ENCODE results near the gene ZBTB44. TPM values are rescaled to one million over a fixed set of nuclear protein-coding genes. Genes with fewer than 3 reads are reported as not detected.

Gene ZBTB44
- total RNA-seq, 1 experiment from 2014 or later, result 17.0 TPM

DNA sequence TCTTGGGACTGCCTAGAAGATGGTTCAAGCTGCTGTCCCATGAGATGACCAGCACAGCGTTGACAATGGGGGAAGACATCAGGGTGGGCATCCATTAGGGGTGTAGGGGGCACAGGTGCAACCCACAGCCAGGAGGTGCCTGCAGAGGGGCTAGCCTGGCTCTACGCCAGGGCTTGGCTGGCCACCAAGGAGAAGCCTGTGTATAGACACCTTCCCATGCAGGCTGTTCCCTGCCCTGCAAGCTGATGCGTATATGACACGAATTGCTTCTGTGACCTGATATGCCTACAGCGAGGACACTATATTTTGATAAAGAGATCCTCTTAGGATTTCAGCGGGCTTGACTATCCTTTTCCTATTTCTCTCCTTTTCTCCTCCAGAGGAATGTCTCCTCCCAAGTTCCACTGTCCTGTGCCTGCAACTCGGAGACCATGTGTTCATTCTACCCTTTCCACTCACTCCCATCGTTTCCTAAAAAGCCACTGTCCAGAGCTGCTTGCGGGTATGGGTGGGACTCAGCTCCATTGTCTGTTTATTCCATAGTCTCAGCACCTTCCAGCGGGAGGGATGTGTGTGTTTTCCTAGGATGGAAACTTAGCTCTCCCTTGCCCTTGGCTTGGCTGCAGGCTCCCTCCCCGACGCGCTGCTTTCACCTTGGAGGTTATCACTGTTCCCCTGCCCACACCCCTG is 99.0 kb downstream of the ZBTB44 start:
- DNase-seq (ENCODE audit: low read depth), result no peak

DNA sequence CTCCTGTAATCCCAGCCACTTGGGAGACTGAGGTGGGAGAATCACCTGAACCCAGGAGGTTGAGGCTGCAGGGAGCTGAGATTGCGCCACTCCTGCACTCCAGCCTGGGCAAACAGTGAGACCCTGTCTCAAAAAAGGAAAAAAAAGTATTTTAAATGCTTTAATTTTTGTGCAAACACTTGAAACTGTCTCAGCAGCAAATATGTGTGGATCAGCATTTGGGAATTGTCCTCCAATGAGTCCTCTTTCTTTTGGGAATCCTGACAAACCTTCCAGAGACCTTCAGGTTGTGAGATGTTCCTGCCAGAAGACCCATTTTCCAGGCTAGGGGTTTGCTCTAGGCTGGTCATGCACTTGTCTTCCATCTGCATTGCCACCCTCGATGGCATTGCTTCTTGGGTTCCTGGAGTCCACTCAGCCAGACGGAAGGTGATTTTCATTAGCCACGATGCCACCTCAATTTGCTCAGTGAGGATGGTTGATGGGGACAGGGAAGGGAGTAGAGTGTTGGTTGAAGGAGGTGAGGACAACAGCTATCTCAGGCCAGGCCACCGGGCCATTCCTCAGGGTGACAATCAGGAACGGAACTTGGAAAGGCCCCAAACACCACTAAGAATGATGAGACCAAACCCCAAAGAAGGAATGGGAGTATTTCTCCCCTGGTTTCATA is 99.7 kb downstream of the ZBTB44 start:
- no peak for DNase-seq (ENCODE audit: low read depth)

DNA sequence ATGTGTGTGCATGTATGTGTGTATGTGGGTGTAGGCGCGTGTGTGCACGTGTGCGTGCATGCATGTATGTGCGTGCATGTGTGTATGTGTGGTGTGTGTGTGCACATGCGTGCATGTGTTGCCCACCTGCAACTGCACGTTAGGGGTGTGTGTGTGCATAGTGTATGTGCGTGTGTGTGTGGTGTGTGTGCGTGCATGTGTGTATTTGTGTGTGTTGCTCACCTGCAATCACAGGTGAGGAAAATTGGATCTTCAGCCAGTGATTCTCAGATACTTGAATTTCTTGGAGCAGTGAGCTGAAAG is 100.8 kb downstream of the ZBTB44 start:
- DNase-seq (ENCODE audit: low read depth), result no peak

DNA sequence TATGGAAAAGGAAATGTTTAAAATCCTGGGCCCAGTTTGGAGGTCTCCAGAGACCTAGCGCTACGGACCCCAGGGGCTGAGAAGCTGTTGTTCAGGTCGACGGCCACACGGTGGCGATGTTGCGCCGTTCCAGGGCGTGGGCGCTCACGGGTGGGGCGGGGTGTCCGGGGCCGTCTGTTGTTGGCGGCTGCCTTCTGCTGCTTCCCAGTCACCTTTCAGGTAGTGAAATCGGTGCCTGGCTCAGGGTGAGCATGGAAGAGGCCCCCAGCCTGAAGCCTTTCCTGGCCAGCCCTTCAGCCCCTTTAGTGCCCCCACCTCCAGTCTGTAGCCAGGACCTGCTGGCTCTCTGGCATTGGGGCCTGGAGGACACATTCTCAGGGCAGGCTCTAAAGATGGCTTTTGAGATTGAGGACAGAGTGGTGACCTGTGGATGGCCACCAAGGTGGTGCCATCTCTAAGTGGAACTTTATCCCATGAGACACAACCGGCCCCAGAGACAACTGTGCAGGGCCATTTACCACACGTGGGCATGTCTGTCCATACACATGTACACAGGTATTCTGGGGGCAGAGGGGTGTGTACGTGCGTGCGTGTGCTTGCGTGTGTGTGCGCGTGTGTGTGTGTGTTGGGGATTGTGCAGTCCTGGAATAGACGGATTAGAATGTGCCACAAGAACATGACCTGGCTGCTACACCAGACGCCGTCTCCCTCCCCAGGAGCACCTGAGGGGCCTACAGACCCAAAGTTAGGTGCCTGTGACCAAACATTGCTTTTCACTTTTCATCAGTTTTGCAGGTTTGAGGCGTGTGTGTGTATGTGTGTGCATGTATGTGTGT is 101.4 kb downstream of the ZBTB44 start:
- peak; percentile 38 for DNase-seq (ENCODE audit: low read depth)

DNA sequence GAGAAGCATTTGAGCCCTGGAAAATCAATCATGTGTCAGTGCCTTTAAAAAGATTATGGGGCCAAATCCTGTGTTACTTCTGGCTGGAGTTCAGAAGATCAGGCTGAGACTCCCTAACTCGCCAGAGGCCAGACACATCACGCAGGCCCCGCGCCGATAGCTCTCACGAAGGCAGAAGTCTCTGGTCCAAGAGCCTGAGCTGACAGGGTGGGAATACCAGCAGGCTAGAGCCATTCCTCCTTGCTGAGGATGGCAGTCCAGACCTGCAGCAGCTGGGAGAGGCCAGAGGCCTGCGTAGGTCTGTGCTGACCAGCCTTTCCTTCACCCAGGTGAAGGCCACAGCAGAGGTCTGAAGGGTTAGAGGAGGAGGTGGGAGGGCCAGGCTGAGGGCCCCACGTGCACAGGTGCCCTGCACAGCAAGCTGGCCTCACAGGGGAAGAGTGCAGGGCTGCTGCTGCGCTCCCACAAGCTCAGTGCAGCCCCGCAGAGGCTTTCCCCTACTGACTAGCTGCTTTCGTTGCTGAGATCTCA is 102.2 kb downstream of the ZBTB44 start:
- no peak for DNase-seq (ENCODE audit: low read depth)

DNA sequence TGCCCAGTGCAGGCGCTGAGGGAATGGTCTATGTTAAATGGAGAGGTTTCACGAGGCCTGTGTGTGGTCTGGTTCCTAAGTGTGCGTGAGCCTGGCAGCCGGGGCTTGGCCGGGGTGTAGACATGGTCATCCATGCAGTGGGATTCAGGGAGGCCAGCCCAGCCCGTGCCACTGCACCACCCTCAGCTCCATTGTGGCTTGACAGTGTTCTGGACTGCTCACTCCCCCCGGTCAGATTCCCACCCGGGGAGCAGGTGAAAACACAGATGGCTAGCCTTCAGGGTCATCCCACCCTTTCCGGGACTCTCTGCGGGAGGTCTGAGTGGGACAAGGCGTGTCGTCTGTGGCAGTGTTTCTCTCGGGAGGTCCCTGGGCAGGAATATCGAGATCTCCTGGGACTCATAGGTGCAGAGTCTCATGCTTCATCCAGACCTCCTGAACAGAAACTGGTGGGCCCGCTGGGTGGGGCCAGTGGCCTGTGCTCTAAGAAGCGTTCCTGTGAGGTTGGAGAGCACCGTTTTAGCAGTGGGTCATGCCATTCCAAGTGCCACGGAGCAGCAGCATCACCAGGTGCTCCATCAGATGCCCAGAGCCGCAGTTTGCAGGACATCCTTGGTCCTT is 102.8 kb downstream of the ZBTB44 start:
- no peak for DNase-seq (ENCODE audit: low read depth)

DNA sequence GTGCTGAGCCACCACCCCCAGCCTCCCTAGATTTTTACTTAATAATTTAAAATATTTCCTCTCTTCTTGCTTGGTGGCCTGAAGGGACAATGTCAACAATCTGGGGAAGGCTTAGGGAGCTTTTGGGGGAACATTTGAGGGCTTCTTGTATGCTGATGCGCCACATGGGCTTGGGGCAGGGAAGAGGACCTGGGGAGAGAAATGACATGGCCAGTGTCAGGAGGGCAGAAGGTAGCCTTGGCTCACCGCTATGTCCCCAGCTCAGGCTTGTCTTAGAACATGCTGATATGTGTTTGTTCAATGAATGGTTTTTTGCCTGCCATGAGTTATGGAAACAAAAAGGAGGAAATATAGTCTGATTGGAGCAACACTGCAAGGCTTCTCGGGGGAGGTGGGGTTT is 103.6 kb downstream of the ZBTB44 start:
- no peak for DNase-seq (ENCODE audit: low read depth)

DNA sequence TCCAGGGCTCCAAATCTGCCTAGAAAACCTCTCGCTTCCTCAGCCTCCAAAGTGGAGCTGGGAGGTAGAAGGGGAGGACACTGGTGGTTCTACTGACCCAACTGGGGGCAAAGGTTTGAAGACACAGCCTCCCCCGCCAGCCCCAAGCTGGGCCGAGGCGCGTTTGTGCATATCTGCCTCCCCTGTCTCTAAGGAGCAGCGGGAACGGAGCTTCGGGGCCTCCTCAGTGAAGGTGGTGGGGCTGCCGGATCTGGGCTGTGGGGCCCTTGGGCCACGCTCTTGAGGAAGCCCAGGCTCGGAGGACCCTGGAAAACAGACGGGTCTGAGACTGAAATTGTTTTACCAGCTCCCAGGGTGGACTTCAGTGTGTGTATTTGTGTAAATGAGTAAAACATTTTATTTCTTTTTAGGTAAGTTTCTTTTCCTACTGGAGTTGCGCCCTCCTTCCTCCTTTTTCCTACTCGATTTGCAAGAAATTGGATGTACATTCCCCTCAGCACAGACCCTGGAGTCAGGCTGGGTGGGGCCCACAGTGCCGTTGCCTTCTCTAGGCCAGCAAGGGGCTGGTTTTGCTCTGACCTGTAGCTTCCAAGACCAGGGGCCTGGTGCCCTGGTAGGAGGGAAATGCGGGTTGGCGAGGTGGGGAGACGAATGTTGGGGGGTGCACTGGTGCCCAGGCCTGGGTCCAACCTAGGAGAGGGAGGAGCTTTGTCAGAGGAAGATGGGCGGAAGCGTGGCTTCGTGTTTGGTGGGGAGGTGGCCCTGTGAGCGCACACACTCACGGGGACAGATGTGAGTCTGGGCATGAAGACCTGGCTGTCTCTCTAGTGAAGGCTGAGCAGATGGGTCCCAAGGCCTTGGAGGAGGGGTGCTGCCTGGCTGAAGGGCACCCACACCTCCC is 104.5 kb downstream of the ZBTB44 start:
- no peak for DNase-seq (ENCODE audit: low read depth)

DNA sequence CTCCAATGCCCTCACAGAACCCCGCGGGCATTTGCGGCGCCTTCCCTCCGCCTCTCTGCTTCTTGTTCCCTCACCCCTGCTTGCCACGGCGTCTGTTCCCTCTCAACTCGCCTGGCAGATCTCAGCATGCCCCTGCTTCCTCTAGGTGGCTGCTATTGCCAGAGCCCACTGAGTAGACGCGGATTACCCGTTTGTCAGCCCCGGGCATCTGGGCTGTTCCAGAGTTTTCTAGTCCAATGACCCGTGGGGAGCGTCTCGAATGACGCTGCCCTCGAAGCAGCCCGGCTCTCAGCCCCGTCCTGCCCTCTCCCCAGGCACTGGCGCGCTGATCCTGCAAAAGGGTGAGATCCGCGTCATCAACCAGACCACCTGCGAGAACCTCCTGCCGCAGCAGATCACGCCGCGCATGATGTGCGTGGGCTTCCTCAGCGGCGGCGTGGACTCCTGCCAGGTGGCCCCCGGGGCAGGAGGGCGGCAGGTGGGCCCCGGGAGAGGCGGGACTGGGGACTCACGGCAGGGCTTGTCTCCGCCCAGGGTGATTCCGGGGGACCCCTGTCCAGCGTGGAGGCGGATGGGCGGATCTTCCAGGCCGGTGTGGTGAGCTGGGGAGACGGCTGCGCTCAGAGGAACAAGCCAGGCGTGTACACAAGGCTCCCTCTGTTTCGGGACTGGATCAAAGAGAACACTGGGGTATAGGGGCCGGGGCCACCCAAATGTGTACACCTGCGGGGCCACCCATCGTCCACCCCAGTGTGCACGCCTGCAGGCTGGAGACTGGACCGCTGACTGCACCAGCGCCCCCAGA is 105.4 kb downstream of the ZBTB44 start:
- DNase-seq (ENCODE audit: low read depth), result no peak

DNA sequence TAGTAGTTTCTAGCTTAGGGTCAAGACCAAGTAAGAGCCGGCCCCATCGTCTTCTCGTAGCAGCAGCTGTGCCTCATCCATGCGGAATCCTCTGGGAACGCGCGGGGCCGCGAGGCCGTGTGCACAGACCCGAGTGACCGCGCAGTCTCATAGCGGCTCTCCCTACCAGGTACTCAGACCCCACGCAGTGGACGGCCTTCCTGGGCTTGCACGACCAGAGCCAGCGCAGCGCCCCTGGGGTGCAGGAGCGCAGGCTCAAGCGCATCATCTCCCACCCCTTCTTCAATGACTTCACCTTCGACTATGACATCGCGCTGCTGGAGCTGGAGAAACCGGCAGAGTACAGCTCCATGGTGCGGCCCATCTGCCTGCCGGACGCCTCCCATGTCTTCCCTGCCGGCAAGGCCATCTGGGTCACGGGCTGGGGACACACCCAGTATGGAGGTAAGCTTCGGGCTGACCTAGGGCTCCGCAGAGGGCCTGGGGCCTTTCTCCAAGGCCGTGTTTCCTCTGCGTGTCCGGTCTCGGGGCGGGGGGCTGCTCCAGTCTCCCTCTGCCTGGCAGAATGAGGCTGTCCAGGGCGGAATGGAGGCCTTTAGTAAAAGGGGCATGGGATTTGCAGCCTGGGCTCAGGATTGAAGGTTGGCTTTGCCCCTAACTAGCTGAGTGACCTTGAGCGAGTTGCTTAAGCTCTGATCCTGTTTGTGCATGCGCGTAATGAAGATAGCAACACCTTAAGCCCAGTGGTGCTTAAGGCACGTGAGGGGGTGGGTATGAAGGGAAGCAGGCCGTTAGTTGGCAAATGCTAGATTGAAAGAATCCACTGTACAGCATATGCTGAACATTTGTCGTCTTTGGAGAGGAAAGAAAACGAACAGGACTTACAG is 106.2 kb downstream of the ZBTB44 start:
- DNase-seq (ENCODE audit: low read depth), result no peak

DNA sequence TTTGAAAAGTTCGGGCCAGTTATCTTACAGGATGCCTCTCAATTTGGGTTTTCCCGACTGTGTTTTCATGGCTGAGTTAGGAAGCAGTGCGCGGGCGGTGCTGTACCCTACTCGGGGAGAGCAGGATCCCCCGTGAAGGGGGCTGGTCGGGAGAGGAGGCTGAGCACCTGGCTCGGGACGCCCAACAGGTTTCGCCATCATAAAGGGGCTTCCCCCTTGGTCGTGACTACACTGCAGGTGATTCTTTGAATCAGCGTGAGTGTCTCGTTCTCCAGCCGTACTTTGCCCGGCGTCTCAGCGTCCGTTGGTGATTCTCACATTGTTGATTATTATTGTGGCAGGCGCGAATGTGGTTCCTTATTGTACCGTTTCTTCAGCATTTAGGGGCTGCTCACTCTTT is 108.6 kb downstream of the ZBTB44 start:
- DNase-seq (ENCODE audit: low read depth), result no peak

DNA sequence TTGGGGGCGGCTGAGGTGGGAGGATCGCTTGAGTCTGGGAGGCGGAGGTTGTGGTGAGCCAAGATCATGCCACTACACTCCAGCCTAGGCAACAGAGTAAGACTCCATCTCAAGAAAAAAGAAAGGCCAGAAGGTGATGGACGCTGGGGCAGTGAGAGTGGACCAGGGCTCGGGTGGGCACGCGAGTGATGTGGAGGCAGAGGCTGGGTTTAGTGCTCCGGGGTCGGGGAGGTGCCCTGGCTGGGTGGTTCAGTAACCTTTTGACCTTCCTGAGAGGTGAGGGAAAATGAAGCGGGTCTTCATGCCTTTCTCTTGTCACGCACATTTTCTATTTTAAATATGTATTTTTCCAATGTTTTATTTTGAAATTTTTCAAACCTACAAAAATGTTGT is 110.0 kb downstream of the ZBTB44 start:
- no peak for DNase-seq (ENCODE audit: low read depth)

DNA sequence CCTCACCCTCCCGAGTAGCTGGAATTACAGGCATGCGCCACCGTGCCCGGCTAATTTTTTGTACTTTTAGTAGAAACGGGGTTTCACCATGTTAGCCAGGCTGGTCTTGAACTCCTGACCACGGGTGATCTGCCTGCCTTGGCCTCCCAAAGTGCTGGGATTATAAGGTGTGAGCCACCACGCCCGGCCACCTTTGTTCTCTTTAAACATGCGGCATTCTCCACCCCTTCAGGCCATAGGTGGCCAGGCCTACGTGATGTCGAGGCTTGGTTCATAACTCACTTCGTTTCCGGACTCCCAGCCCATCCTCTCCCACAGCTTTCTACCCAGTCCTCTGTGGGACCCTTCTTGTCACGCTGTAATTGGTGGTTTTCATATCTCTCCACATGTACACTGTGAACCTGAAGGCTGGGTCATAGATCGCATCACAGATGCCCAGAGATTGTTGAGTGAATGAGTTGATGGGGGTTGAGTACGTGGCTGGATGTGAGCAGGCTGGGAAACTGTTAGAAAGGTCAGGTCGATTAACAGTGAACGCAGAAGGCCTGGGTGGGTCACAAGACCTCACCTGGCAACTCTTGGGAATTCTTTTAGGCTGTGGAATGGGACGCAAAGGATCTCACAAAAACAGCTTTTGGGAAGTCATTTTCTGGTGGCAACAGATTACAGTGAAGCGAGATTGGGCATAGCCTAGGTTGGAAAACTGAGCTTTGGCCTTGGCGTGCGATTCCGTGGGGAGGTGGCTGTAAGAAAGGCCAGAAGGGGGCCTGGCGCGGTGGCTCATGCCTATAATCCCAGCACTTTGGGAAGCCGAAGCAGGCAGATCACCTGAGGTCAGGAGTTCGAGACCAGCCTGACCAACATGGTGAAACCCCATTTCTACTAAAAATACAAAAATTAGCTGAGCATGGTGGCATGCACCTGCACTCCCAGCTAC is 110.7 kb downstream of the ZBTB44 start:
- no peak for DNase-seq (ENCODE audit: low read depth)

DNA sequence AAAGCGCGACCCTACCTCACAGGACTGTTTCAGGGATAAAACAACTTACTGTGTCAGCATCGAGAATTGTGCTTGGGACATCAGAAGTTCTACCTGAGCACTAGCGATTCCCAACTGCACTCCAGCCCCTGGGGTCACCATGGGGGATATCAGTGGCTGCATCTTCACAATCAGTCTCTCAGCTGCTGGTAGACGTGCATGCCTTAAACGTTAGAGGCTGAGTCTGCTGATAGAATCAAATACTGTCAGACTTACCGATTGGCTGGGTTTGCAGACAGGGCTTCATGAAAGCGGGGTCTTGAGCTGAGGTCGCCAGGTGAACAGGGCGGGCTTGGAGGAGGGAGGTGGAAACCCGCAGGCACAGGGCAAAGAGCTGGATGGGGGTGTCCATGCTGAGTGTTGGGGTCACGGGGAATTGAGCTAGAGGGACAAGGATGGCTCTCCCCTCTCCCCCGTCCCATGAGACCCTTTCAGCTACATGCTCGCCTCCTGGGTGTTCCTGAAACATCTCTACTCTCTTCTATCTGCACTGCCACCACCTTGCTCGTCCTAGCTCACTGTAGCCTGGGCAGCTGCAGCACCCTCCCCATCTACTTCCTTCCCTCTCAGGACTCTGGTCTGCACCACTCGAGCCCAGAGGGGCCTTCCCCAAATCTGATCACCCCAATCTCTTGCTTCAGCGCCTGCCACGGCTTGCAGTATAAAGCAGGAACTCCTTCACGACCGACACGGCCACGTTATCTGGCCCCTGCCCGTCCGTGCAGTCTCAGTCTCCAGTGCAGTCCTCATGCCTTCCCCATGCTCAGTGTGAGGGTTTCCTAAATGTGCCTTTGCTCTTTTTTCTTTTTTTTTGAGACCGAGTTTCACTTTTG is 111.7 kb downstream of the ZBTB44 start:
- no peak for DNase-seq (ENCODE audit: low read depth)

DNA sequence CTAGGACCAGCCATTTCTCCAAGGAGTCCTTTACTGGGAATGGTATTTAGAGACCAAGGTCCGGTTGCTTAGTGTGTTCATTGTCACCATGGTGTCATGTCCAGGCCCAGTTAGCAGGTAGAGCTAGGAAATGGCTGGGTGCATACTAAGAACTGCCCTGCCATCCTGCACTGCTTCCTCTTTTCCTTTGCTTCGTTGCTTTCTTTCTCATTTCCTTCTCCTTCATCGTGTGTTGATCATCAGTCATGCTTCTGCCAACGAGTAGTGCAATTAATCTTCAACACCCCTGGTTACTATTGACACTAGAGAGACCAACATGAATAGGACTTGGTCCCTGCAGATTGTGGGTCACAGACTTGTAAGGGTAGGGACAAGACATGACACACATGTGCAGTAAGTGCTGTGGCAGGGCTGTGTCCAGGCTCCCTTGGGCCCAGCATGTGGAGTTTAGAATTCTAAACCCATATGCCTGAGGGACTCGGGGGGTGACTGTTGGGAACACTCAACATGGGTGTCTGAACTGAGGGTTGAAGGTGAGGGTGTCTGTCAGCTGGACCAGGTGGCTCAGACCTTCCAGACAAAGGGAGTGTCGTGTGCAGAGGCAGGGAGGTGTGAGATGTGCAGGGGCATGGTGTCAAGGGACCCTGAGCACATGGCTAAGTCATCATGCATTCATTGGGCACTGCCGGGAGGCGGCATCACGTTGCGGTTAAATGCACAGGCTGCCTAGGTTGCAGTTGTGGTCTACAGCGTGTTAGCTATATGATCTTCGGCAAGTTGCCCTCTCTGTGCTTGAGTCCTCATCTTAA is 112.5 kb downstream of the ZBTB44 start:
- no peak for DNase-seq (ENCODE audit: low read depth)

DNA sequence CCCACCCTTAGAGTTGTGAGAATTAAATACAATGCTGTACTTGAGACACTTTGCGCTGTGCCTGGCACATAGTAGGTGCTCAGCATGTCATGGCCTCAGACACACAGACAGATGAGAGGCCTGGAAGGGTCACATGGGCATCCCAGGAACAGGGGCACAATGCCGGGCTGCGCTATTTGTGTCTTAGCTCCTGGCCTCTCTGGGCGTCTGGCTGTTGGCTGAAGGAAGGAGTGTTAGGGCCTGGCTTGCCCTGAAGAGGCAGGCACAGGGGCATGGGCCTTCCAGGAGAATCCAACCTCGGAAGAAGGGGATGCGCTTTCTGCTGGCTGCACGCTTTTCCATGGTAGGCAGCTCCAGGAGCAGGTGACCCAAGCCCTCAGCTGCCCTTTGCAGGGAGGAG is 113.7 kb downstream of the ZBTB44 start:
- no peak for DNase-seq (ENCODE audit: low read depth)
